Measurements from ENCODE around the gene DYNLL1.
A peak's percentile ranks its signal among the peaks of the same experiment; 100 is the strongest.
"Not testable (repeated sequence)": the region's sequence is repeated elsewhere in the genome, so short reads cannot be mapped to it uniquely, and the experiment has no call there.

DYNLL1 gene

DNA sequence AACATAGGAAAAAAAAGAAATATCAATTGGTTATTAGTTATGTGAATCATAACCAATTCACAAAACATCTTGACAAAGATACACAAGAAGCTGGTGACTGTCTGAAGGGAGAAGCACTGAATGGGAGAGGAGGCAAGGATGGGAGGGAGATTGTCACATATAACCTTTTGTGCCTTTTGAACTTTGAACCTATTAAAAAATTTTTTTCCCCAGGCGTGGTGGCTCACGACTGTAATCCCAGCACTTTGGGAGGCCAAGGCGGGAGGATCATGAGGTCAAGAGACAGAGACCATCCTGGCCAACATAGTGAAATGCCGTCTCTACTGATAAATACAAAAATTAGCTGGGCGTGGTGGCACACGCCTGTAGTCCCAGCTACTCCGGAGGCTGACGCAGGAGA lies 12.6 kb downstream of the DYNLL1 start:
- H3K36me3 ChIP-seq: peaks cover 27 to 85% (median 38%) of the 10 kb centered on the region in 3 donors
- no peak overlapping the region for H3K27ac ChIP-seq
- no peaks in the 10 kb centered on the region for H3K9me3 ChIP-seq
- H3K4me3 ChIP-seq: no peak overlapping the region
- H3K4me1 ChIP-seq: no peaks in the 10 kb centered on the region
- TF ChIP-seq, protein P1, sequence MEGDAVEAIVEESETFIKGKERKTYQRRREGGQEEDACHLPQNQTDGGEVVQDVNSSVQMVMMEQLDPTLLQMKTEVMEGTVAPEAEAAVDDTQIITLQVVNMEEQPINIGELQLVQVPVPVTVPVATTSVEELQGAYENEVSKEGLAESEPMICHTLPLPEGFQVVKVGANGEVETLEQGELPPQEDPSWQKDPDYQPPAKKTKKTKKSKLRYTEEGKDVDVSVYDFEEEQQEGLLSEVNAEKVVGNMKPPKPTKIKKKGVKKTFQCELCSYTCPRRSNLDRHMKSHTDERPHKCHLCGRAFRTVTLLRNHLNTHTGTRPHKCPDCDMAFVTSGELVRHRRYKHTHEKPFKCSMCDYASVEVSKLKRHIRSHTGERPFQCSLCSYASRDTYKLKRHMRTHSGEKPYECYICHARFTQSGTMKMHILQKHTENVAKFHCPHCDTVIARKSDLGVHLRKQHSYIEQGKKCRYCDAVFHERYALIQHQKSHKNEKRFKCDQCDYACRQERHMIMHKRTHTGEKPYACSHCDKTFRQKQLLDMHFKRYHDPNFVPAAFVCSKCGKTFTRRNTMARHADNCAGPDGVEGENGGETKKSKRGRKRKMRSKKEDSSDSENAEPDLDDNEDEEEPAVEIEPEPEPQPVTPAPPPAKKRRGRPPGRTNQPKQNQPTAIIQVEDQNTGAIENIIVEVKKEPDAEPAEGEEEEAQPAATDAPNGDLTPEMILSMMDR (IDR thresholded peaks at IDR 0.05): no peak
- H3K27me3 ChIP-seq: no peaks in the 10 kb centered on the region
- intact Hi-C loops (cut with DNase I; ENCODE audit: low total_unique reads): no loop called here
- DNase-seq: no peak

DNA sequence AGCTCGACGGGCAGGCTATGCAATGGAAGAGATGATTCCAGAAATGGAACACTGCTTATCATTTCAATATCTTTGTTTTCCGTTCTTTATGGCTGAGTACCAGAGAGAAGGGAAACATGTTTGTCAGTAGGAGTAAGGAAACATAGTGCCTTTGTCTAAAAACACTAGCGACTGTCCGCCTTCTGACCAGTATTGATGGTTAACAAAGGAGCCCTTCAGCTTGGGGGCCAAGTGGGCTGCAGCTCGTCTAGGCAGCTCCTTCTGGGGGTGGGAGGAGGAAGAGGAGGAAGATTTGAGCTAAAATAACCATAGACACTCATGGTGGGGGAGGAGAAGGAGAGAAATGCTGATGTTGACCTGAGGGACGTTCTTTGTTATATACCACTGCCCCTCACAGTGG lies 18.1 kb downstream of the DYNLL1 start:
- intact Hi-C loops (cut with DNase I; ENCODE audit: low total_unique reads): no loop called here
- H3K9me3 ChIP-seq: no peaks in the 10 kb centered on the region
- TF ChIP-seq, protein P1 (IDR thresholded peaks at IDR 0.05): no peak
- DNase-seq: no peak
- peaks cover 33 to 92% (median 56%) of the 10 kb centered on the region in 3 donors for H3K36me3 ChIP-seq
- H3K4me1 ChIP-seq: no peaks in the 10 kb centered on the region
- H3K27me3 ChIP-seq: no peaks in the 10 kb centered on the region
- H3K27ac ChIP-seq: no peak overlapping the region
- H3K4me3 ChIP-seq: no peak overlapping the region

DNA sequence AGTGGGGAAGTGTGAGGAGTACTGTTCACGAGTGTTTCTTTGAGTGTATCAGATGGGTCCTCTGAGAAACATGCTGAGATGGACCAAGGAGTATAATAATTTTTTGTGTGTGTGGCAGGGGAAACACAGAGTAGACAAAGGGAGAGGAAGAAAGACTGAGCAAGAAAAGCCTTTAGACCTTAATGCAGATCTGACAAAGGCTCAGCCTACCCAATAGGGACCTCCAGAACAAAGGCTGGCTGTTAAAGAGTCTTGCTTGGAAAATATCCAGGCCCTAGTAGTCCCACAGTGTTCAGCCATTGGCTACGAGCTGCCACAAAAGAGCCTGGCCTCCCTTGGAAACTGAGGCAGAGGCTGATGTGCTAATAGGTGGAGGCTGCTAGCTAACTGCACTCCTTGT lies 19.6 kb downstream of the DYNLL1 start:
- Histone ChIP-seq H3K9me3 (no peaks in the 10 kb centered on the region), H3K36me3 (peaks cover 21 to 89% (median 52%) of the 10 kb centered on the region in 3 donors), H3K4me1 (no peaks in the 10 kb centered on the region), H3K27ac (no peak overlapping the region), H3K27me3 (no peaks in the 10 kb centered on the region), H3K4me3 (no peak overlapping the region)
- TF ChIP-seq, protein P1 (IDR thresholded peaks at IDR 0.05): no peak
- intact Hi-C loops (cut with DNase I; ENCODE audit: low total_unique reads): no loop called here
- DNase-seq: no peak

DNA sequence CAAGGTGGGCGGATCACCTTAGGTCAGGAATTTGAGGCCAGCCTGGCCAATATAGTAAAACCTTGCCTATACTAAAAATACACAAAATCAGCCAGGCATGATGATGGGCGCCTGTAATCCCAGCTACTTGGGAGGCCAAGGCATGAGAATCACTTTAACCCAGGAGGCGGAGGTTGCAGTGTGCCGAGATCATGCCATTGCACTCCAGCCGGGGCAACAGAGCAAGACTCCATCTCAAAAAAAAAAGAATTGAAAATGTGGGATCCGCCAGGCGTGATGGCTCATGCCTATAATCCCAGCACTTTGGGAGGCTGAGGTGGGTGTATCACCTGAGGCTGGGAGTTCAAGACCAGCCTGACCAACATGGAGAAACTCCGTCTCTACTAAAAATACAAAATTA lies 23.4 kb downstream of the DYNLL1 start:
- peaks cover 21 to 71% (median 50%) of the 10 kb centered on the region in 3 donors for H3K36me3 ChIP-seq
- H3K4me3 ChIP-seq; H3K27ac ChIP-seq; H3K4me1 ChIP-seq; intact Hi-C loops (cut with DNase I; ENCODE audit: low total_unique reads); DNase-seq; H3K9me3 ChIP-seq; H3K27me3 ChIP-seq: not testable (repeated sequence)

DNA sequence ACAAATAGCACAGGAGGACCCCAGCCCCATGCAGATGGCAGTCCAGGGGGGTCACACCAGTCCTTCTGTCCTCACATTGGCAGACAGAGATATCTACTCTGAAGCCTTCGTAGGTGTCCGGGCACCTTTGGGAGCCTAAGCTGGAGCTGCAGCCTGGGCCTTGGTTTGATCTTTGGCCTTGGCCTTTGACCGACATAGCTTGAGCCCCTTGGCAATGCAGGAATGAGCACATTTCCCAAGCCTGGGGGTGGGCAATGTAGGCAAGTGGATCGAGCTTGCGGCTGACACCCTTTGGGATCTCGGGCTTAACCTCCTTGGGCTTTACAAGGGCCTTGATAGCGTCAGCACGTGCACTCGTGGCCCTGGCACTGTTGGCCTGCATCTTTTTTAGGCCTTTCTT lies 26.7 kb downstream of the DYNLL1 start:
- no peaks in the 10 kb centered on the region for H3K4me1 ChIP-seq
- intact Hi-C loops (cut with DNase I; ENCODE audit: low total_unique reads): no loop called here
- no peak for DNase-seq
- H3K4me3 ChIP-seq: no peak overlapping the region
- H3K27me3 ChIP-seq: no peaks in the 10 kb centered on the region
- no peak overlapping the region for H3K27ac ChIP-seq
- H3K36me3 ChIP-seq: peaks cover 0 to 42% (median 24%) of the 10 kb centered on the region in 3 donors
- H3K9me3 ChIP-seq: no peaks in the 10 kb centered on the region
- TF ChIP-seq, protein P1 (IDR thresholded peaks at IDR 0.05): no peak

DNA sequence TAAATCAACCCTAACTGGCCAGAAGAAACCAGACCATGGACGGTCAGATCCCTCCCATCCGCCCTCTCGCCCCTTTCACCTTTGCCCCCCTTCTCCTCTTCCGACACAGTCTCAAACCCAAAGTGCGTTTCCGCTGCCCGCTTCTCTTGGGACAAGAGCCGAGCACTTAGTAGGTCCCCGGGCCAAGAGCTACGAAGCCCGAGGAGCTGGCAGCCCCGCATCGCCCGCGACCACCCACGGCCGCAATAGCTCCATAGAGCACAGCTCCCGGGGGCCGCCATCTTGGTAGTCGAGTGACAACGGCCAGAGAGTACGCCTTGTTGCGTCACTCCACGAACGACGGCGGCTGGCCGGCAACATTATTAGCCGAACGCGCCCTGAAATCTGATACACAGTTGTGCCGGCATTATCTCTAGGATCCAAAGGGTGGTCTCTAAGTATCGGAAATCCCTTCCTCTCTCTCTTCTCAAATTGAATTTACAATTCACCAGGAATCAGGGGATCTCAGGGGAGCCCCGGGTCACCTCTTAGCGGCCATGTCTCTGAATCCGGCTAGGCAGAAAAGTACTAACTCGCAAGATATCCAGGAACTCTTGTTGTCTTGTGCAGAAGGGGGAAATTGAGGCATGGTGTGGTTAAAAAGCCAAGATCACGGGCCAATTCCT lies 33.1 kb downstream of the DYNLL1 start, which contains the start of gene COQ5:
TSS of gene COQ5 (minus strand) at position 298 of the 665 bp plus-strand sequence. CDS start at position 281, 17 bp downstream.
- DNase-seq: peak; percentile 92 to 93
- H3K36me3 ChIP-seq: no peaks in the 10 kb centered on the region
- H3K4me3 ChIP-seq: peak within 1 kb of the TSS; percentile 75 to 84
- peaks cover 0 to 18% (median 10%) of the 10 kb centered on the region in 4 donors for H3K4me1 ChIP-seq
- intact Hi-C loops (cut with DNase I; ENCODE audit: low total_unique reads): no loop called here
- TF ChIP-seq, protein P1 (IDR thresholded peaks at IDR 0.05): no peak
- H3K27me3 ChIP-seq: no peaks in the 10 kb centered on the region
- peak within 1 kb of the TSS; percentile 89 to 95 for H3K27ac ChIP-seq
- no peaks in the 10 kb centered on the region for H3K9me3 ChIP-seq

Data from tibial artery (tissue), 4 donors.